Endometrium (tissue), 2 donors: ENCODE data around the gene P4HA2.

Experiments
- FAIRE-seq: peaks from 2 replicates; lab custom pipeline; 2012; peaks lifted over from hg19 to GRCh38; lab: Jason Lieb, UNC
- donor health status: control.
- donor health status: control.

Gene P4HA2

GRCh38 chr5:132250547-132250946, 22.9 kb upstream of the P4HA2 start:
- FAIRE-seq: no peak

DNA sequence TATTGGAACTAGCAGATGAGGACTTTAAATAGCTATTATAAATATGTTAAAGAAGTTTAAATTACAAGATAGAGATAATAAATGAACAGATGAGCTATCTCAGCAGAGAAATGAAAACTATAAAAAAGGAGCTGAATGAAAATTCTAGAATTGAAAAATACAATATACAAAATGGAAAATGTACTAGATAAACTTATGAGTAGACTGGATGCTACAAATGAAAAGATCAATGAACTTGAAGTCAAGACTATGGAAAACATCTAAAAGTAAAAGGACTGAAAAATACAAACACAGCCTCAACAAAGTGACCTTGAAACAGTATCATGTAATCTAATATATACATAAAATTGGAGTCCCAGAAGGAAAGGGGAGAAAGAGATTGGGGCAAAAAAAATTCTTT, 19.2 kb upstream of the P4HA2 start:
- no peak for FAIRE-seq

GRCh38 chr5:132245593-132245992, 17.9 kb upstream of the P4HA2 start:
- FAIRE-seq: no peak

DNA sequence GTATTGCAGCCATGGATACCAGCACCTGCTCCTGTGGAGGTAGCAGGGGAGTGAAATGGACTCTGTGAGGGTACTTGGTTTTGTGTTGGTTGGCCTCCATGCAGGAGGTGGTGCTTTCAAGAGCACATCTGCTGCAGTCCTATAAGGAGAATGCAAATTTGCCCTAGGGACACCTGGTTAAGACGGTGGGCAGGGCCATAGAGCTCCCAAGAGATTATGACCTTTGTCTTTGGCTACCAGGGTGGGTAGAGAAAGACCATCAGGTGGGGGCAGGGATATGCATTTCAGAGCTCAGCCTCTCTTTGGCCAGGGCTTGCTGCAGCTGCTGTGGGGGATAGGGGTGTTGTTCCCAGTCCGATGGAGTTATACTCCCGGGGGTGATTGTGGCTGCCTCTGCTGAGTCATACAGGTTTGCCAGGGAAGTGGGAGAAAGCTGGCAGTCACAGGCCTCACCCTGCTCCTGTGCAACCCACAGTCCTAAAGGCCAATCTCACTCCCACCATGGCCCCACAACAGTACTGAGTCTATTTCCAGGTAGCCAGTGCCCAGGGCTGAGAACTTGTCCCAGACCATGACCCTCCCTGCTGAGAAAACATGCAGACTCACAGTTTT, 15.8 kb upstream of the P4HA2 start:
- no peak for FAIRE-seq

DNA sequence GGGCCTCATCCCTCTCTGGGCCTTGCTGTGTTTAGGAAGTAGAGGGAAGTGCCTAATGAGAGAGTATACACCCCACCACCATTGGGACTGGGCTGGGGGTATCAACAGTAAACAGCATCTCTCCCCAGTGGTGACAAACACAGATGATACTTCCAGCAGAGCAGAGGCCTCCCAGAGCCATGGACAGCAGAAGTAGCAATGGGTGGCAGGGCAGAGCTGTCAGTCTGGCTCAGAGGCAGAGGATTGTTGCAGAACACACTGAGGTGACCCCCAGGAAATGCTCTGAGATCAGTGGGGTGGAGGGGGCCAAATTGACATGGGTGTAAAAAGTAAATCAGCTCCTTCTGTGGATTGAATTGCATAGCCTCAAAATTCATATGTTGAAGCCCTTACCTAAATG, 12.1 kb upstream of the P4HA2 start:
- no peak for FAIRE-seq

DNA sequence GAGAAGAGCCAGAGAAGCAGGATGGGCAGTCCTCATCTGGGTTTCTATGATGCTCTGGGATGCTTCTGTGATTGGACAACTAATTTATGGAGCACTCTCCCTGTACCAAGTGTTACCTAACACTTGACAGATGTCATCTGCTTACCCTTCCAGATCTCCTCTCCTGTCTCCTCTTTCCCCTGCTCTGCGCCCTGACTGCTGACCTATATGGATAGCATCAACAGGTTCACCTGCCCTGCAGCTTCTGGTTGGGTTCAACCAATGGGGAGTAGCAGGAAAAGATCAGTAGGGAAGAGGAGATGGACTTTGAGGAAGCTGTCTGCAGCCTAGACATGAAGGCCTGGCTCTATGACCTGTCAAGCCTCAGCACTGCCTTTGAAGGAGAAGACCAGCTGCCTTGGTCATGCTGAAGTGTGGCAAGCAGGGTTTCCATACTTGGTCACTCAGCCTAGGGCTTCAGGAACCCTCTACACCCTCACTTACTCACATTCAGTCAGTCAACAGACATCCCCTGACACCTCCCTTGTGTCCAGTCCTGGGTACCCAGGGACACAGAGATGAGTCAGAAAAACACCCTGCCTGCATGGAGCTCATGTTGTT, 11.3 kb upstream of the P4HA2 start:
- no peak for FAIRE-seq

DNA sequence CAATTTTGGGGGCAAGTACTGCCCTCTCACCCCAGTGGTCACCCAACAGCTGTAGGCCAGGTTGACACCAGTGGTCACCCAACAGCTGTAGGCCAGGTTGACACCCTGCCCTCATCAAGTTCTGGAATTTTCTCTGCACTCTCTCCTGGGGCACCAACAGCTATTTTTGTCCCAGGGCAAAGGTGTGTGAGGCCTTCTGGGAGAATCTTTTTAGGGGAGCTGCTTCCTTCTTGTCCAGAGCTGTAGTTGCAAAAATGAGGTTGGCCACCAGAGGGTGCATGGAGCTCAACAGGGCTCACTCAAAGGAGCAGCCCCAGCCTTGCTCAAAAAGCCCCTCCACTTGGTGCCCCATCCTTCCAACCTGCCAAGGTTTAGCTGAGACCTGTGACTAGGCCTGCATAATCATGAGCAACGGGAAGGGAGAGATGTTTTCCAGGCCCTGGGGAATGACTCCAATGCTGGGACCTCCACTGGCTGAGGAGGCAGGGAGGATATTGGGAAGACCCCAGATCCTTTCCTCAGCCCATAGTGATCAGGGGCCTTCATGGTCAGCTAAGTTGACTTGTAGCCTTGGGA, 10.6 kb upstream of the P4HA2 start:
- no peak for FAIRE-seq

DNA sequence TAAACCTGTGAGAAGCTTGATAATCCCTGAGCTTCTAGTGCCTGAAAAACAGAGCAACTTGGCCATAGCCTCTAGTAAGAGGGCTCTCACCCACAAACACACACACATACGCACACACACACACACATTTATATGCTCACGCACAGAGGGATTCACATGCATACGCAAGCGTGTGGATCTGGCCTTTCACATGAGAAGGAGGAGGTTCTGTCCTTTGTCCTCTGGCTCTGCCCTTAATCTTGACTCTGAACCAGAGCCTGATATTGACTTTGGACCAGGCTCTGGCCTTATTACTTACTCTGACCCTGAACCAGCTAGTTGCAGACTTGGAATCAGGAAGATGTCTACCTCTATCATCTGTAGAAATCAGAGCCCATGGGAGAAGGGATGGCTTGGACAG, 10.0 kb upstream of the P4HA2 start:
- FAIRE-seq: no peak

GRCh38 chr5:132237141-132237540, 9.5 kb upstream of the P4HA2 start:
- FAIRE-seq: no peak

DNA sequence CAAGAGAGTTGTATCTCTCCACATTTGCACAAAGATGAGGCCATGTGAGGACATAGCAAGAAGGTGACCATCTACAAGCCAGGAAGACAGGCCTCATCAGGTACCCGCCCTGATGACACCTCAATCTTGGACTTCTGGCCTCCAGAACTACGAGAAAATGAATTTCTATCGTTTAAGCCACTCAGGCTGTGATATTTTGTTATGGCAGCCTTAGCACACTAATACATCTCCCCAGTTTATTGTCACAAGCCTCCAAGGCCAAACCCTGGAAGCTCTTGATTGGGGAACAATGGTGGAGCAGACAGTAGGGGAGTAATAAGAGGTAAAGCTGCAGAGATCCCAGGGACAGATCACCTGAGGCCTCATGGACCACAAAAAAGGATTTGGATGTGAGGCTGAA, 7.7 kb upstream of the P4HA2 start:
- no peak for FAIRE-seq

DNA sequence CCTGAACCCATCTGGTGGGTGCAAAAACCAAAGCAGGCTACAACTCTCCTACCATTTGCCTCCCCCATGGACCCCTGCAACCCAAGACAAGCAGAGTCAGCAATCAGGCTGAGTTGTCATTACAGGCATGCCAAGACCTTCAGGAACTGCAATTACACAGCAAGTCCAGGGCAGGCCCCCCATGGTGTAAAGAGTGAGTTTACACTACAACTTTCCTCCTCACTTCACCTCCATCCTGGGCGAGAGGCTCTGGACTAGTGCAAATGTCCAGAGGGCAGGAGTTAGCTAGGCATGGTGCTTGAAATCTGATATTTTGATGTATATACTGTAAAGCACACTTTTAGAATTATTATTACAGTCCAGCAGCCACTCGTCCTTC, 7.0 kb upstream of the P4HA2 start:
- no peak for FAIRE-seq

GRCh38 chr5:132233811-132234683, 6.4 kb upstream of the P4HA2 start:
- no peak for FAIRE-seq

DNA sequence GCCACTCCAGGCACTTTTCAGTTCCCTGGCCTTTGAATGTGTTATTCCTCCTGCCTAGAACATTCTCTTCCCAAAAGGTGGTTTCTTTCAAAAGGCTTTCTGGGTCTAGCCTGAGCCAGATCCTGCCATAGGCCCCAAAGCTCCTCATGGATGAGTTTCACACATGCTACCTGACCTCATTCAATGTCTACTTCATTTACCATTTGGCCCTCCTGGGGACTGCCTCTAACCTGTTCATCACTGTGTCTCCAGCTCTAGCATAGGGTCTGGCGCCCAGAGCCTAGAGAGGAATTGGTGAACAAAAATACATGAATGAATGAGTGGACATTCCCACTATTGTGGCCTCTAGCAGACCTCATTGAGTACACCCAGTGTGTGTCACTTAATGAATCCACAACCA, 5.4 kb upstream of the P4HA2 start:
- FAIRE-seq: no peak

DNA sequence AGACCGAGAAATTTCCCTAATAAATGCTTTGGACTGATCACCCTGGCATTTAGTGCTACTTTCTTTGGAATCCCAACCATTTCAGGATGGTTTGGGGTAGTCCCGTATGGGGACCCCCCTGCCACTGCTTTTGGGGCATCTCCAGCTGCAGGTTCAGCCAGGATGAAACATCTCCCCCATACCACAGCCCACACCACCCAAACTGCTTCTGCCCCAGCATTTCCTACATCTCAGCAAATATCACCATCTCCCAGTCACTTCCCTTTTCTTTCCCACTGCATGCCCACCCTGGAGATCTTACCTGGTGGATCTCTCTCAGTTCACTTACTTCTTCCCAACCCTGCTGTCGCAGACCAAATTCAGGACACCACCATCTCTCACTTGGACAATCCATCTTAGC, 4.8 kb upstream of the P4HA2 start:
- FAIRE-seq: no peak

DNA sequence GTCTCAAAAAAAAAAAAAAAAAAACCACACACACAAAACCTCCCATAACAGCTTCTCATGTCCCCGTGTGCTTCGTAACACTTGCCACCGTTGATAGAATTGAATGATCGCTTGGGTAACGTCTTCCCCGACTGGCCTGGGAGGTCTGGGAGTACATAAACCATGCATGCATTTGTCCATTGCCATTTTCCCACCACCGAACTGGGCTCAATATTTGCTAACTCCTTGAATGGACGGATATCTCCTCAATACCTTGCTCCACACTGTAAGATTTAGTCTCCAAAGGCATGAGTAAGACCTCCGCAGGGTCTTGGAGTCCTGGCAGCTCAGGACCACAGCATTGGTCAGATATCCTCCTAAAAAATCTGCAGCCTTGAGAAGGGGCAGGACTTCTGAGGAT, 3.2 kb upstream of the P4HA2 start:
- FAIRE-seq: no peak

DNA sequence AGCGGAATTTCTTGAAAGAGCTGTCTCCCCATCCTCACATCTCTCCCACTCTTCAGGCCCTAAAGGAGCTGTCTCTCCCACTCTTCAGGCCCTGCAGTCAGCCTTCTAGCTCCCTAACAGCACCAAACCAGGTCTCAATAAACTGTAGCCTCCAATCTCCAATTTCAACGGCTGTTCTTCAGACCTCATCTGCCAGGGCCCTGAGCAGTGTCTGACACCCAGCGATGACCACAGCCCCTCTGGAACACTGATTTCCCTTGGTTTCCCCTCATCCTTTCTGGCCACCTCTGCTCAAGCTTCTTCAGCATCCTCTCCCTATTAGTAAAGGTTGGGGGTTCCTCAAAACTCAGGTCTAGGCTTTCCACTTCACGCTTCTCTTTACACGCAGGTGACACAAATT, 1.6 kb upstream of the P4HA2 start:
- no peak for FAIRE-seq

DNA sequence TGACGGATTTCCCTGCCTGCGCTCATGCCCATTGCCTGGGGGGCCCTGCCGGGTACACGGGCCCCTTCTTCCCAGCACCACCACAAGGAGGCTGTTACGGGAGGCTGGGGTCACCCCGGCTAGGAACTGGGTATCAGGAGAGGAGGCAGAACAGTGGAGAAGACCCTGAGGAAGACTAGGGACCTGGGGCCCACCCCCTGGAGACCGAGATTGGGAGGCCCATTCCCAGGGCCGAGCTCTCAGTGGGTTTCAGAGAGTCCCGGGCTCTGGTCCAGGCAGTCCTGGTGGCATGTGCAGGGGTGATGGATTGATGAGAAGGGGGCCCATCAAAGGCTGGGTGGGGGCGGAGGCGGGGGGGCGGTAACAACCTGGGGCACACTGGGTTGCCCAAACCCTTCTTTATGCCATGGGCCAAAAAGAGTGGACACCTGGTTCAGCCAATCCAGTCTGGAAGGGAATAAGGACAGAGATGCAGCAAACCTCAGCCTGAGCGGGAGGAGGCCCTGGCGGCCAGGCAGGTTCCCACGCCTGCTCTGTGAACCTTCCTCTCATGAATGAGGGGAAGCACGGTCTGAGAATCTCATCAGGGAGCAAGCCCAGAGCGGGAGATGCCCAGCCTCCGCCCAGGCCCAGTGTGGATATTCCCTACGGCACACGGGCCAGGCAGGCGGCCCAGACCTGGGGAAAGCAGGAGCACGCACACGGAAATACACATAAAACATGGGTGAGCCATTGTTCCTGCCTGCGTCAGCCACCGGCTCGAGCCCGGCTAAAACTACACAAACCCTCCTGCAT, 785 bp upstream of the P4HA2 start:
- FAIRE-seq: no peak

GRCh38 chr5:132227235-132227484, 493 bp downstream of the P4HA2 start:
- no peak for FAIRE-seq

GRCh38 chr5:132226516-132227234, 978 bp downstream of the P4HA2 start:
- no peak for FAIRE-seq

- FAIRE-seq: peak; percentile 26
These were observed 2.3 kb downstream of the P4HA2 start for GRCh38 chr5:132225165-132226032.

- FAIRE-seq: no peak
These were observed 2.9 kb downstream of the P4HA2 start for GRCh38 chr5:132224716-132225115.
